Psoas muscle (tissue), 8 donors: ENCODE data around the gene MARCHF2. TPM values are rescaled to one million over a fixed set of nuclear protein-coding genes. Genes with fewer than 3 reads are reported as not detected.
A peak's percentile ranks its signal among the peaks of the same experiment; 100 is the strongest.

Source experiments
- ATAC-seq, 4 donors: fragments of 200-7000 bp; cut with Tn5 transposase; one replicate each; pipeline ENCODE4 v1.9.1; 2020; ENCODE audit warnings: moderate library complexity in 3 of 4, mild to moderate bottlenecking in 2 of 4
- DNase-seq, 2 donors: peaks; one replicate each; pipeline ENCODE4 v3.0.0-alpha.2; 2020
- H3K27ac ChIP-seq: fragments of 200-600 bp; one replicate; pipeline ENCODE4 v1.8.0; 2022
- H3K27me3 ChIP-seq, 3 donors: fragments of 200-600 bp in 1 of 3; one replicate each; pipeline versions ENCODE4 v1.6.1 to v1.8.0; 2013 to 2022; ENCODE audit warnings: low read length in 2 of 3, mild to moderate bottlenecking in 2 of 3, moderate library complexity in 1 of 3; ENCODE audit not compliant: insufficient read depth in 3 of 3
- H3K36me3 ChIP-seq, 2 donors: fragments of 200-600 bp in 1 of 2; one replicate each; pipeline versions ENCODE4 v1.6.1 to v1.8.0; 2013 to 2022; ENCODE audit warnings: low read depth in 1 of 2, mild to moderate bottlenecking in 1 of 2, moderate library complexity in 1 of 2; ENCODE audit not compliant: insufficient read depth in 1 of 2
- H3K4me1 ChIP-seq: fragments of 200-600 bp; one replicate; pipeline ENCODE4 v1.8.0; 2022
- H3K4me3 ChIP-seq: fragments of 200-600 bp; one replicate; pipeline ENCODE4 v1.8.0; 2022; ENCODE audit warnings: mild to moderate bottlenecking
- H3K9me3 ChIP-seq: fragments of 200-600 bp; one replicate; pipeline ENCODE4 v1.8.0; 2022
- WGBS, 3 donors: extraction: QIAGEN DNeasy Blood & Tissue Kit; methylation state at CpG; one replicate each; pipeline versions ENCODE4 v1.1.6 to v1.1.7; 2013; 5-methylcytosine and 5-hydroxymethylcytosine counted together
- intact Hi-C, 2 donors: fragments of 100-400 bp; cut with DNase I; formaldehyde crosslinking; loops; one replicate each; pipeline versions ENCODE4 v1.11.0 to v1.14.2; 2022
- polyA plus RNA-seq, 3 donors: library from polyadenylated mRNA; stranded (reverse); fragments of 200-250 nt; gene quantifications; one replicate each; pipeline ENCODE4 v1.2.3, GENCODE V29; 2013
- total RNA-seq, 4 donors: library from RNA; stranded (reverse); fragmentation: NEBNext Ultra II Directional in 2 of 4; extraction: Animal tissue kit (Norgen Biotek cat#: 25700) in 2 of 4; gene quantifications; one replicate each; pipeline versions ENCODE4 v1.2.1 to v1.2.4, GENCODE V29; 2021 to 2023
- TF ChIP-seq, protein P1 (sequence below): fragments of 200-600 bp; IDR thresholded peaks from one replicate; pipeline ENCODE4 v1.8.0; 2022; ENCODE audit warnings: antibody characterized with exemption
- donor health status: healthy with polysubstance abuse.
- donor health status: DM: no; HTN: no; CAD: no; lungs with moderate emphysema.
- donor health status: Bipolar disorder and iron deficiency.
- donor health status: healthy.
- donor health status: DM: yes; HTN: yes; CAD: no.
- donor health status: DM: no; HTN: no; CAD: no.
- donor health status: DM: no; HTN: no; CAD: no.
- donor health status: DM: yes; HTN: yes; CAD: no.

The MARCHF2 gene
- total and polyA plus RNA-seq, 7 donors: 32.8 to 56.0 (median 49.2) TPM

- WGBS, 3 donors: 53 to 65% (median 55%) methylated on average over 8 of the region's 8 CpGs
- no peak overlapping the region for H3K4me3 ChIP-seq
- ATAC-seq (peak; percentile 57 to 69 (median 62)), DNase-seq (no peak)
- H3K36me3 ChIP-seq: peaks cover 11 to 89% of the 10 kb centered on the region in 2 donors
- intact Hi-C loops: no loop called here
- H3K27ac ChIP-seq: no peak overlapping the region
- TF ChIP-seq, protein P1, sequence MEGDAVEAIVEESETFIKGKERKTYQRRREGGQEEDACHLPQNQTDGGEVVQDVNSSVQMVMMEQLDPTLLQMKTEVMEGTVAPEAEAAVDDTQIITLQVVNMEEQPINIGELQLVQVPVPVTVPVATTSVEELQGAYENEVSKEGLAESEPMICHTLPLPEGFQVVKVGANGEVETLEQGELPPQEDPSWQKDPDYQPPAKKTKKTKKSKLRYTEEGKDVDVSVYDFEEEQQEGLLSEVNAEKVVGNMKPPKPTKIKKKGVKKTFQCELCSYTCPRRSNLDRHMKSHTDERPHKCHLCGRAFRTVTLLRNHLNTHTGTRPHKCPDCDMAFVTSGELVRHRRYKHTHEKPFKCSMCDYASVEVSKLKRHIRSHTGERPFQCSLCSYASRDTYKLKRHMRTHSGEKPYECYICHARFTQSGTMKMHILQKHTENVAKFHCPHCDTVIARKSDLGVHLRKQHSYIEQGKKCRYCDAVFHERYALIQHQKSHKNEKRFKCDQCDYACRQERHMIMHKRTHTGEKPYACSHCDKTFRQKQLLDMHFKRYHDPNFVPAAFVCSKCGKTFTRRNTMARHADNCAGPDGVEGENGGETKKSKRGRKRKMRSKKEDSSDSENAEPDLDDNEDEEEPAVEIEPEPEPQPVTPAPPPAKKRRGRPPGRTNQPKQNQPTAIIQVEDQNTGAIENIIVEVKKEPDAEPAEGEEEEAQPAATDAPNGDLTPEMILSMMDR: no peak
- peaks cover 17% of the 10 kb centered on the region for H3K4me1 ChIP-seq
- H3K9me3 ChIP-seq: no peaks in the 10 kb centered on the region
- H3K27me3 ChIP-seq: no peaks in the 10 kb centered on the region
Measured at GRCh38 chr19:8476524-8476923, 63.4 kb downstream of the MARCHF2 start.

- Histone ChIP-seq H3K27me3 (no peaks in the 10 kb centered on the region), H3K36me3 (peaks cover 11 to 79% of the 10 kb centered on the region in 2 donors), H3K4me3 (no peak overlapping the region), H3K27ac (no peak overlapping the region), H3K9me3 (no peaks in the 10 kb centered on the region), H3K4me1 (peaks cover 26% of the 10 kb centered on the region)
- TF ChIP-seq, protein P1: no peak
- WGBS, 3 donors: 78 to 87% (median 78%) methylated on average over 4 of the region's 4 CpGs
- DNase-seq: no peak
- intact Hi-C loops: no loop called here
- no peak for ATAC-seq
Measured at GRCh38 chr19:8477889-8478288, 64.8 kb downstream of the MARCHF2 start.

GRCh38 chr19:8478598-8478997 is 65.5 kb downstream of the MARCHF2 start:
- WGBS, 3 donors: 42 to 68% (median 44%) methylated on average over 3 of the region's 3 CpGs
- ATAC-seq (no peak), DNase-seq (no peak)
- Histone ChIP-seq H3K27ac (no peak overlapping the region), H3K27me3 (no peaks in the 10 kb centered on the region), H3K36me3 (peaks cover 11 to 79% of the 10 kb centered on the region in 2 donors), H3K4me3 (no peak overlapping the region), H3K9me3 (no peaks in the 10 kb centered on the region), H3K4me1 (peaks cover 26% of the 10 kb centered on the region)
- TF ChIP-seq, protein P1: no peak
- intact Hi-C loops: no loop called here

GRCh38 chr19:8481201-8481600 is 68.1 kb downstream of the MARCHF2 start:
- Histone ChIP-seq H3K4me1 (peaks cover 26% of the 10 kb centered on the region), H3K4me3 (no peak overlapping the region), H3K27me3 (no peaks in the 10 kb centered on the region), H3K36me3 (peaks cover 4 to 79% of the 10 kb centered on the region in 2 donors), H3K27ac (no peak overlapping the region), H3K9me3 (no peaks in the 10 kb centered on the region)
- WGBS, 3 donors: 43 to 66% (median 52%) methylated on average over 11 of the region's 11 CpGs
- peak in 2 of 4 donors; percentile 14 to 26 for ATAC-seq
- intact Hi-C loops: no loop called here
- TF ChIP-seq, protein P1: no peak
- no peak for DNase-seq

DNA sequence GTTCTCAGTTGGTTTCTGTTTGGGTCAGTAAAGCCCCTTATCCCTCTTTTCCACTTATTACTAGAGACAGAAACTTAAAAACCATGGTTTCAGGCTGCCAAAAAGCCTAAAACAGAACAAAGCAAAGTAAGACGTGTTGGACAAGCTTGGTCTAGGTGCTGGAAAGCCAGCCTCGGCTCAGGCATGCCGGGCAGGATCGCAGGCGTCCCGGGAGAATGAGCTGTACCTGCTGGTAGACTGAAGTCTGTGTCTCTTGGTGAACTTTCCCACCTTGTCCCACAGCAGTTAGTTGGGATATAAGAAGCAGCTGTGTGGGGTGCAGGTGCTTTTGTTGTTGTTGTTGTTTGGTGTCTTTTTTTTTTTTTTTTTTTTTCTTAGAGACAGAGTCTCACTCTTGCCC is 68.5 kb downstream of the MARCHF2 start:
- Histone ChIP-seq H3K27me3 (no peaks in the 10 kb centered on the region), H3K9me3 (no peaks in the 10 kb centered on the region), H3K4me1 (peaks cover 26% of the 10 kb centered on the region), H3K36me3 (peaks cover 4 to 79% of the 10 kb centered on the region in 2 donors), H3K27ac (no peak overlapping the region), H3K4me3 (no peak overlapping the region)
- no peak for DNase-seq
- intact Hi-C loops: no loop called here
- peak in 1 of 4 donors; percentile 35 for ATAC-seq
- 57 to 81% (median 65%) methylated on average over 6 of the region's 6 CpGs for WGBS, 3 donors
- TF ChIP-seq, protein P1: no peak
